Measurements from ENCODE around the gene SIRT7.

The SIRT7 gene

GRCh38 chr17:81932333-81932983 lies 14.5 kb upstream of the SIRT7 start:
- H3K4me3 ChIP-seq (ENCODE audit: low read depth in 1 of 5, low read length in 5 of 5): no peak overlapping the region
- peaks cover 0 to 23% (median 18%) of the 10 kb centered on the region in 5 donors for H3K4me1 ChIP-seq (ENCODE audit: control insufficient read depth in 5 of 5, insufficient read depth in 5 of 5, low read length in 5 of 5)
- H3K36me3 ChIP-seq (ENCODE audit: control insufficient read depth in 5 of 5, insufficient read depth in 5 of 5, low read length in 5 of 5): no peaks in the 10 kb centered on the region
- no peak overlapping the region for H3K27ac ChIP-seq (ENCODE audit: low read depth, low read length)
- peaks cover 27 to 44% (median 42%) of the 10 kb centered on the region in 5 donors for H3K27me3 ChIP-seq (ENCODE audit: control insufficient read depth in 5 of 5, insufficient read depth in 4 of 5, low read length in 5 of 5)
- no peak overlapping the region for H3K9ac ChIP-seq (ENCODE audit: low read length in 5 of 5)
- H3K9me3 ChIP-seq (ENCODE audit: control insufficient read depth in 5 of 5, low read length in 5 of 5): no peaks in the 10 kb centered on the region

DNA sequence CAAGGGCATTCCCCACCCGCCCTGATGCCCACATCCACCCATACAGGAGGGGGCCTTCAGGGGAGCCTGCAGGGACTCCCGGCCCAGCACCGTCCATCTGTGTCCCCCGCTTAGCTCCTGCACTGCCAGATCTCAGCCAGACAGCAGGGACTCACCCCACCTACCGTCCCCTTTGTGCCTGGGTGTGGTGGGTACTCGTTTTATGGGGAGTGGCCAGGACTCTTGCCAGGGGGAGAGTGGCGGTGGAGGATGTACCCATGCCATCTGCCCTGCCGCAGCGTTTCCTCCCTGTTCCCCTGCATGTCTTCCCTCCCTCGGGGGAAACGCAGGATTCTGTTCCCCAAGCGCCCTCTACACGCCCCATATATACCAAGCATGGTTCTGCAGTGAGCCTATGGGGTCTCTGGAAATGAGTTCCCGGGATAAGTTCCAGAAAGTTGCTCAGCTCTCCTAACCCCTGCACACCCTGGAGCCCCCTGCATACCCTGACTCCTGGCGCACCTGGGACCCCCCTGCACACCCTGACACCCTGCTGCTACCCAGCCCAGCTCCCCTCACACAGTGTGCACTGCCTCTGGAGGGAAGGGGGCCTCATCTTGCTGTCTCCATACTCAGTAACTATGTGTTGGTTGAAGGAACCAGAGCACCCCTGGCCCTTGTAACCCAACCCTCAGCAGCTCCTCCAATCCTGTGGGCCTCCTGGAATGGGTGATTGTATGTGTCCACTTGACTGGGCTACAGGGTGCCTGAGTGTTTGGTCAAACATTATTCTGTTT lies 13.8 kb upstream of the SIRT7 start:
- H3K27ac ChIP-seq (ENCODE audit: low read depth, low read length): no peak overlapping the region
- H3K9me3 ChIP-seq (ENCODE audit: control insufficient read depth in 5 of 5, low read length in 5 of 5): no peaks in the 10 kb centered on the region
- H3K4me1 ChIP-seq (ENCODE audit: control insufficient read depth in 5 of 5, insufficient read depth in 5 of 5, low read length in 5 of 5): peaks cover 0 to 17% (median 16%) of the 10 kb centered on the region in 5 donors
- peaks cover 25 to 43% (median 41%) of the 10 kb centered on the region in 5 donors for H3K27me3 ChIP-seq (ENCODE audit: control insufficient read depth in 5 of 5, insufficient read depth in 4 of 5, low read length in 5 of 5)
- H3K9ac ChIP-seq (ENCODE audit: low read length in 5 of 5): no peak overlapping the region
- H3K4me3 ChIP-seq (ENCODE audit: low read depth in 1 of 5, low read length in 5 of 5): no peak overlapping the region
- H3K36me3 ChIP-seq (ENCODE audit: control insufficient read depth in 5 of 5, insufficient read depth in 5 of 5, low read length in 5 of 5): no peaks in the 10 kb centered on the region

DNA sequence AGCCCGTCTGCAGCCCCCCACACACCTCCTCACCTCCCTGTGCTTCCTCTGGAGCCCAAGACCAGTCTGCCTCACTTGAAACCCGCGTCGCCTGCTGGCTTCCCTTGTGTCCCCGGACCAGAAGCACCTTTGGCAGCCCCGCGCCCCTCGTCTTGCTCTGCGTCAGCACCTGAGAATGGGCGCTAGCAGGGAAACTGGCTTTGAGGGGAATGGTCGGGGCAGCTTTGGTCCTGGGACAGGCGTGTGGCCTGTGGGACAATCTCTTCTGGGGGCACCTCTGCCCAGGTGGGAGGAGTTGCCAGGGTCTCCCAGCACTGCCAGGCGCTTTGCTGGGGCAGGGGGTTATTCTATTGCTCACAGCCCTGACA lies 13.2 kb upstream of the SIRT7 start:
- Histone ChIP-seq H3K9ac (ENCODE audit: low read length in 5 of 5) (no peak overlapping the region), H3K4me1 (ENCODE audit: control insufficient read depth in 5 of 5, insufficient read depth in 5 of 5, low read length in 5 of 5) (peaks cover 3 to 18% (median 17%) of the 10 kb centered on the region in 5 donors), H3K4me3 (ENCODE audit: low read depth in 1 of 5, low read length in 5 of 5) (no peak overlapping the region), H3K27me3 (ENCODE audit: control insufficient read depth in 5 of 5, insufficient read depth in 4 of 5, low read length in 5 of 5) (peaks cover 21 to 38% (median 37%) of the 10 kb centered on the region in 5 donors), H3K9me3 (ENCODE audit: control insufficient read depth in 5 of 5, low read length in 5 of 5) (no peaks in the 10 kb centered on the region), H3K27ac (ENCODE audit: low read depth, low read length) (no peak overlapping the region), H3K36me3 (ENCODE audit: control insufficient read depth in 5 of 5, insufficient read depth in 5 of 5, low read length in 5 of 5) (no peaks in the 10 kb centered on the region)

DNA sequence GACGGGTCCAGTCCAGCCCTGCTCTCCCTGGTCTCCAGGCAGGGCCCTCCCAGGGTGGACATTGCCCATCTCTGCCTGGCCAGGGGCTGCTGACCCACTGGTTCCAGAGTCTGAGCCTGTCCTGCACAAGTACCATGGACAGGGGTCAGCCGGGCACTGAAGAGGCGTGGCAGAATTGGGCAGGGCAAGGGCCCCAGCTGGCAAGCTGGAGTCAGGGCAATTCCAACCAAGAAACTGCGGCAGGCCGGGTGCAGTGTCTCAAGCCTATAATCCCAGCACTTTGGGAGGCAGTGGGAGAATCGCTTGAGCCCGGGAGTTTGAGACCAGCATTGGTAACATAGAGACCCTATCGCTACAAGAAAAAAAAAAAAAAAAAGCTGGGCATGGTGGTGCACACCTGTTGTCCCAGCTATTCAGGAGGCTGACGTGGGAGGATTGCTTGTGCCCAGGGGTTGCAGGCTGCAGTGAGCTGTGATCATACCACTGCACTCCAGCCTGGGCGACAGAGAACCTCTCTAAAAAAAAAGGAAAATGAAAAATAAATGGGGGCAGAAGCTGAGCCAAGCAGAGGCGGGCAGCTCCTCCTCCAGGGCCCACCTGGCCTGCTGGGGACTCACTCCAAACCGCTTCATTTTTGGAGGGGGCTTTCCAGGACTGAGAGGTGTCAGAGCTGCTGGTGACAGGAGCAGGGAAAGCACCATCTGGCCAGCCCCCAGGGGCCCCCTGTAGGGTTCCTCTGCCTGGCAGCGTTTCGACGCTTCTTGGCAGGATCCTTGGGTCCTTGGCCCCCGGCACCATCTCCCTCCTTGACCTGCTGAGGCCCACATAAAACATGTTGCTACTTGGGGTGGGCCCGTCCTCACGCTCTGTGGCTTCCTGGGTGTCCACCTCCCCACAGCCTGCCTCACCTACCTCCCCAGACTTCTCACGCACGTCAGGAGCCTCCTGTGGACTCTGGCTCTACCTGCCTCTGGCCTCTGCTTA lies 12.5 kb upstream of the SIRT7 start:
- H3K9me3 ChIP-seq (ENCODE audit: control insufficient read depth in 5 of 5, low read length in 5 of 5): no peaks in the 10 kb centered on the region
- H3K27ac ChIP-seq (ENCODE audit: low read depth, low read length): no peak overlapping the region
- peaks cover 5 to 25% (median 23%) of the 10 kb centered on the region in 5 donors for H3K4me1 ChIP-seq (ENCODE audit: control insufficient read depth in 5 of 5, insufficient read depth in 5 of 5, low read length in 5 of 5)

DNA sequence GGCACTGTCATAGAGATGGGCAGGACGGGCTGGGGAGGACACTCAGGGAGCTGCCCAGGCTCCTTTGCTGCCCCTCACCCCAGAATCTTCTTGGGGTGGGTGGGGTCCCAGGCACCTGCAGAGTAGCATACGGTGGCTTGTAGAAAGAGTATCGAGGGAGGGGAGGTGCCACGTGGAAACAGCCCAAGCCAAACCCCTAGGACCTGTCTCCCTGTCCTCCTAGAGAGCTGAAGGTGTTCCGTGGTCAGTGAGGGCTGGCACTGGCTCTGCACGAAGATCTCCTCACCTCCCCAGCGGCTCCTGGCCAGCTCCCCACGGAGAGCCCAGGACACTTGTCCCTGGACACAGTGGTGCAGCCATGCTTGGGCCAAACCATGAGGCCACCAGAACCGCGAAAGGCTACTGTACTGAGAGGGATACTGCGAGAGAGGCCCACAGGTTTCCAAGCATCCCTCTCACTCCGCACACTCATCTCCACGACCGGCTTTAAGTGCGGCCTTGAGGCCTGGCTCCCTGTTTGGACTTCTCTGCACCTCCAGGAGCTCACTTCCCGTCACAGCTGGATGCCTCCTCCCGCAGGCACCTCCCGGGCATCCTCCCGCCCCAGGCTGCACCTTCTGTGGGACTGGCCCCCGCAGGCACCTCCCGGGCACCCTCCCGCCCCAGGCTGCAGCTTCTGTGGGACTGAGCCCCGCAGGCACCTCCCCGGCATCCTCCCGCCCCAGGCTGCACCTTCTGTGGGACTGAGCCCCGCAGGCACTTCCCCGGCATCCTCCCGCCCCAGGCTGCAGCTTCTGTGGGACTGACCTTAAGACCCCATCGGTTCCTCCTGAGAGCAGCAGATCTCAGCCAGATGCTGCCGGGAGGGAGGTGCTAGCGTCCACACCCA lies 11.5 kb upstream of the SIRT7 start:
- no peaks in the 10 kb centered on the region for H3K36me3 ChIP-seq (ENCODE audit: control insufficient read depth in 5 of 5, insufficient read depth in 5 of 5, low read length in 5 of 5)
- no peak overlapping the region for H3K9ac ChIP-seq (ENCODE audit: low read length in 5 of 5)
- no peak overlapping the region for H3K4me3 ChIP-seq (ENCODE audit: low read depth in 1 of 5, low read length in 5 of 5)
- no peak overlapping the region for H3K27ac ChIP-seq (ENCODE audit: low read depth, low read length)
- H3K27me3 ChIP-seq (ENCODE audit: control insufficient read depth in 5 of 5, insufficient read depth in 4 of 5, low read length in 5 of 5): peaks cover 19 to 35% (median 28%) of the 10 kb centered on the region in 5 donors
- peaks cover 8 to 35% (median 32%) of the 10 kb centered on the region in 5 donors for H3K4me1 ChIP-seq (ENCODE audit: control insufficient read depth in 5 of 5, insufficient read depth in 5 of 5, low read length in 5 of 5)
- no peaks in the 10 kb centered on the region for H3K9me3 ChIP-seq (ENCODE audit: control insufficient read depth in 5 of 5, low read length in 5 of 5)

More for the DNA sequence above, 12.5 kb upstream of the SIRT7 start:
- Histone ChIP-seq H3K36me3 (ENCODE audit: control insufficient read depth in 5 of 5, insufficient read depth in 5 of 5, low read length in 5 of 5) (no peaks in the 10 kb centered on the region), H3K27me3 (ENCODE audit: control insufficient read depth in 5 of 5, insufficient read depth in 4 of 5, low read length in 5 of 5) (peaks cover 21 to 38% (median 32%) of the 10 kb centered on the region in 5 donors), H3K4me3 (ENCODE audit: low read depth in 1 of 5, low read length in 5 of 5) (no peak overlapping the region), H3K9ac (ENCODE audit: low read length in 5 of 5) (no peak overlapping the region)

GRCh38 chr17:81928544-81929252 lies 10.7 kb upstream of the SIRT7 start:
- Histone ChIP-seq H3K27me3 (ENCODE audit: control insufficient read depth in 5 of 5, insufficient read depth in 4 of 5, low read length in 5 of 5) (peaks cover 19 to 33% (median 28%) of the 10 kb centered on the region in 5 donors), H3K4me1 (ENCODE audit: control insufficient read depth in 5 of 5, insufficient read depth in 5 of 5, low read length in 5 of 5) (peaks cover 8 to 43% (median 40%) of the 10 kb centered on the region in 5 donors), H3K27ac (ENCODE audit: low read depth, low read length) (no peak overlapping the region), H3K36me3 (ENCODE audit: control insufficient read depth in 5 of 5, insufficient read depth in 5 of 5, low read length in 5 of 5) (no peaks in the 10 kb centered on the region), H3K9ac (ENCODE audit: low read length in 5 of 5) (peak overlapping the region in 1 of 5 donors; percentile 23), H3K9me3 (ENCODE audit: control insufficient read depth in 5 of 5, low read length in 5 of 5) (no peaks in the 10 kb centered on the region), H3K4me3 (ENCODE audit: low read depth in 1 of 5, low read length in 5 of 5) (peak overlapping the region in 2 of 5 donors; percentile 59 to 75)

- peaks cover 19 to 28% (median 22%) of the 10 kb centered on the region in 5 donors for H3K27me3 ChIP-seq (ENCODE audit: control insufficient read depth in 5 of 5, insufficient read depth in 4 of 5, low read length in 5 of 5)
- peaks cover 0 to under 1% (median 0%) of the 10 kb centered on the region in 5 donors for H3K36me3 ChIP-seq (ENCODE audit: control insufficient read depth in 5 of 5, insufficient read depth in 5 of 5, low read length in 5 of 5)
- H3K9me3 ChIP-seq (ENCODE audit: control insufficient read depth in 5 of 5, low read length in 5 of 5): no peaks in the 10 kb centered on the region
- H3K4me1 ChIP-seq (ENCODE audit: control insufficient read depth in 5 of 5, insufficient read depth in 5 of 5, low read length in 5 of 5): peaks cover 8 to 50% (median 48%) of the 10 kb centered on the region in 5 donors
- peak within 1 kb of the TSS; percentile 26 to 90 (median 85) for H3K9ac ChIP-seq (ENCODE audit: low read length in 5 of 5)
- peak within 1 kb of the TSS; percentile 69 to 77 (median 75) for H3K4me3 ChIP-seq (ENCODE audit: low read depth in 1 of 5, low read length in 5 of 5)
- peak within 1 kb of the TSS; percentile 95 for H3K27ac ChIP-seq (ENCODE audit: low read depth, low read length)
These were observed 9.9 kb upstream of the SIRT7 start, which contains the start of gene MAFG for GRCh38 chr17:81927653-81928543. MAFG (minus strand) TSS chr17:81927735; CDS start chr17:81923185, 4,550 bp downstream.

DNA sequence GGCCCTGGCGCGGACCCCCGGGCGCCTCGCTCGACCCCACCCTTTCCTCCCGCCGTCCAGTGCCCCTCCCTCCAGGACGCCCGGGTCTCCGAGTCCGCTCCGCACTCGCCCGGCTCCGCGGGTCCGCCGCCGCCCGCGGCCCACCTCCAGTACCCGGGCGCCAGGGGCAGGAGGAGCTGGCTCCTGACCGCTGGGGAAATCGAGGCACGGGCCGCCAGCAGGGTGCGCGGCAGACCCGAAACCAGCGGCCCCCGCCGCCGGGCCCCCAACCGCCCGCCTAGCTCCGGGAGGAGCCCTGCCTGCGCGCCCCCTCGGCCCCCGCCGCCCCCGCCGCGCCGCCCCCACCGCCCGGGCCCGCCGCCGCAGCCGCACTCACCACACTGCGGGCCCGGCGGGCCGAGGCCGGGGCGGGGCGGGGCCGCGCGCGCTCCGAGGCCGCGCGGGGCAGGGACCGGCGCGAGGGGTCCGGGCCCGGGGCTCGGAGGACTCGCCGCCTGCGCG lies 9.2 kb upstream of the SIRT7 start:
- Histone ChIP-seq H3K27me3 (ENCODE audit: control insufficient read depth in 5 of 5, insufficient read depth in 4 of 5, low read length in 5 of 5) (peaks cover 16 to 23% (median 21%) of the 10 kb centered on the region in 5 donors), H3K36me3 (ENCODE audit: control insufficient read depth in 5 of 5, insufficient read depth in 5 of 5, low read length in 5 of 5) (peaks cover 0 to 7% (median 5%) of the 10 kb centered on the region in 5 donors), H3K27ac (ENCODE audit: low read depth, low read length) (peak overlapping the region; percentile 95), H3K4me1 (ENCODE audit: control insufficient read depth in 5 of 5, insufficient read depth in 5 of 5, low read length in 5 of 5) (peaks cover 8 to 55% (median 53%) of the 10 kb centered on the region in 5 donors), H3K4me3 (ENCODE audit: low read depth in 1 of 5, low read length in 5 of 5) (peak overlapping the region in 4 of 5 donors; percentile 74 to 77 (median 75)), H3K9me3 (ENCODE audit: control insufficient read depth in 5 of 5, low read length in 5 of 5) (no peaks in the 10 kb centered on the region), H3K9ac (ENCODE audit: low read length in 5 of 5) (peak overlapping the region in 4 of 5 donors; percentile 59 to 90 (median 86))

All from subcutaneous abdominal adipose tissue (tissue), 5 donors.